Karpas-422 (cell line): Measurements from ENCODE around the gene KRTAP5-1. TPM values are rescaled to one million over a fixed set of nuclear protein-coding genes. Genes with fewer than 3 reads are reported as not detected.

ENCODE experiments used
- DNase-seq: peaks from one replicate; pipeline ENCODE4 v3.0.0-alpha.2; 2015
- H2AFZ ChIP-seq: fragments of 200-600 bp; sonication (generic); 2 replicates; pipeline ENCODE4 v1.6.1; 2014; ENCODE audit warnings: antibody characterized with exemption, low read length, mixed read lengths
- H3K27ac ChIP-seq: fragments of 200-600 bp; sonication (generic); 2 replicates; pipeline ENCODE4 v1.5.1; 2014; ENCODE audit warnings: mild to moderate bottlenecking, low read length, moderate library complexity
- H3K27me3 ChIP-seq: fragments of 200-600 bp; sonication (generic); 2 replicates; pipeline ENCODE4 v1.6.1; 2014; ENCODE audit warnings: low read length, mixed read lengths
- H3K36me3 ChIP-seq: fragments of 200-600 bp; sonication (generic); 2 replicates; pipeline ENCODE4 v1.6.1; 2014; ENCODE audit warnings: low read length, mixed read lengths; ENCODE audit not compliant: insufficient read depth
- H3K4me1 ChIP-seq: fragments of 200-600 bp; sonication (generic); 2 replicates; pipeline ENCODE4 v1.6.1; 2014; ENCODE audit warnings: mild to moderate bottlenecking, low read length, mixed read lengths
- H3K4me2 ChIP-seq: fragments of 200-600 bp; sonication (generic); 2 replicates; pipeline ENCODE4 v1.6.1; 2014; ENCODE audit warnings: low read length, low read depth, mild to moderate bottlenecking; ENCODE audit not compliant: poor library complexity, severe bottlenecking
- H3K4me3 ChIP-seq: fragments of 200-600 bp; sonication (generic); 2 replicates; pipeline ENCODE4 v1.5.1; 2014; ENCODE audit warnings: mild to moderate bottlenecking, antibody characterized with exemption, low read length, mixed read lengths
- H3K79me2 ChIP-seq: fragments of 200-600 bp; sonication (generic); 2 replicates; pipeline ENCODE4 v1.6.1; 2014; ENCODE audit warnings: mild to moderate bottlenecking, low read length, mixed read lengths
- H3K9ac ChIP-seq: fragments of 200-600 bp; sonication (generic); 2 replicates; pipeline ENCODE4 v1.6.0; 2014; ENCODE audit warnings: low read length
- H3K9me2 ChIP-seq: fragments of 200-600 bp; sonication (generic), shearing (Covaris generic); replicated peaks from 2 replicates; pipeline ENCODE4 v1.6.0; 2014; ENCODE audit warnings: mild to moderate bottlenecking, low read length, moderate library complexity; ENCODE audit not compliant: insufficient read depth
- H3K9me3 ChIP-seq: fragments of 300-700, 200-600 bp; sonication (generic); 2 replicates; pipeline ENCODE4 v1.6.1; 2014; ENCODE audit warnings: low read length, mixed read lengths
- H4K20me1 ChIP-seq: fragments of 200-600 bp; sonication (generic); 2 replicates; pipeline ENCODE4 v1.6.1; 2014; ENCODE audit warnings: mild to moderate bottlenecking, antibody characterized with exemption, low read length, low read depth; ENCODE audit not compliant: insufficient read depth
- total RNA-seq: library from RNA; depleted of rRNA; stranded (reverse); fragments of >200 nt; shearing (Covaris generic); gene quantifications from 2 replicates; pipeline ENCODE4 v1.2.3, GENCODE V29; 2014; ENCODE audit warnings: low replicate concordance

The KRTAP5-1 gene
- total RNA-seq, 1 experiment from 2014 or later, result not detected

DNA sequence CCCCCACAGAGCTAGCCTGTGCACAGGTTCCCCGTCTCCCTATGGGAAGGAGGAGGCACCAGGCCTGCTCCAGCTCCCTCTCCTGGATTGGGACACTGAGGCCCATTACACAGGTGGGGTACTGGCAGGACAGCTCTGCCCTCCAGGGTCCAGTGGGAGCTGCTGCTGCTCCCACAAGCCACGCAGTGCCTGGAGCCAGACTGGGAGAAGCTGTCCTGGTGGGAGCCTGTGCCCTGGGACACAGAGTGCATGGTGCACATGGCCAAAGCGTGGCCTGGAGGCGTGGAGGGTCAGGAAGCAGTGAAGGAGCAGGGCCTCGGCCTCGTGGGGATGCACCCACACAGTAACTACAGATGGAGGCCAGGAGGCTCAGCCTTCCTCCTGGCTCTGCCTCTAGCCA is 40.5 kb downstream of the KRTAP5-1 start:
- Histone ChIP-seq H4K20me1 (peaks cover 15% of the 10 kb centered on the region; the same call in 1 of the 2 replicates), H3K9me3 (no peaks in the 10 kb centered on the region), H3K4me2 (no peak overlapping the region), H3K4me1 (no peaks in the 10 kb centered on the region), H3K4me3 (no peak overlapping the region), H2AFZ (no peak overlapping the region), H3K79me2 (no peaks in the 10 kb centered on the region), H3K9ac (no peak overlapping the region), H3K36me3 (no peaks in the 10 kb centered on the region), H3K27ac (no peak overlapping the region), H3K9me2 (no peaks in the 10 kb centered on the region), H3K27me3 (no peaks in the 10 kb centered on the region)
- DNase-seq, result no peak

DNA sequence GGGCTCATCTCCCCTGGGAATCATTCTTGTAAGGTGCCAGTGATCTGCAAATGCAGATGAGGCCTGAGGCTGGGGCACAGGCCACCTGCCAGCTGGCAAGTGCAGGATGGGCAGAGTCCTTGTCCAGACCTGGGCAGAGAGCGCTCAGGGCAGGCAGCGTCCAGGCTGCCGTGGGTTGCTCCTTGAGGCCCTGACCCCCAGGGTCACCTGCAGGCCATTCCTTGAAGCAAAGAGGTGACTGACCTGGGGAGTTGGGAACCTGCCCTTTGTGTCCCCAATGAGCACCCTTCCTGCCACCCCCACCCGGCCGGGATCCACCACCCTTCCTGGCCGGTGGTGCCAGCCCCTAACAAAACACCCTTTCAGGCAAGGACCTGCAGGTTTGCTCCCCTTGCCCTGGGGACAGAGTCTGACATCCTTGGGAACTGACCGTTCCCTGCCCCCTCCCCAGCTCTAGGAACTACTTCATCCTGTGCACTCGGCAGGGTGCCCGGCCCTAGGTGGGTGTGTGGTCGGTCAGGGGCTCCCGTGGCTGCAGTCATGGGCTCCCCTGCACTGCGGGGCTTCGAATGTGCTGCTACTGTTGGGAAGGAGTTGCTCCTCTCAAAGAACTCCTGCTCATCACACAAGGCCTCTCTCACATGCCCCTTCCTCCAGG is 41.3 kb downstream of the KRTAP5-1 start:
- Histone ChIP-seq H3K4me1 (no peaks in the 10 kb centered on the region), H2AFZ (no peak overlapping the region), H3K4me2 (no peak overlapping the region), H4K20me1 (peaks cover 11% of the 10 kb centered on the region; the same call in 1 of the 2 replicates), H3K27ac (no peak overlapping the region), H3K9me2 (no peaks in the 10 kb centered on the region), H3K9ac (no peak overlapping the region), H3K4me3 (no peak overlapping the region), H3K9me3 (no peaks in the 10 kb centered on the region), H3K27me3 (no peaks in the 10 kb centered on the region), H3K79me2 (no peaks in the 10 kb centered on the region), H3K36me3 (no peaks in the 10 kb centered on the region)
- no peak for DNase-seq

DNA sequence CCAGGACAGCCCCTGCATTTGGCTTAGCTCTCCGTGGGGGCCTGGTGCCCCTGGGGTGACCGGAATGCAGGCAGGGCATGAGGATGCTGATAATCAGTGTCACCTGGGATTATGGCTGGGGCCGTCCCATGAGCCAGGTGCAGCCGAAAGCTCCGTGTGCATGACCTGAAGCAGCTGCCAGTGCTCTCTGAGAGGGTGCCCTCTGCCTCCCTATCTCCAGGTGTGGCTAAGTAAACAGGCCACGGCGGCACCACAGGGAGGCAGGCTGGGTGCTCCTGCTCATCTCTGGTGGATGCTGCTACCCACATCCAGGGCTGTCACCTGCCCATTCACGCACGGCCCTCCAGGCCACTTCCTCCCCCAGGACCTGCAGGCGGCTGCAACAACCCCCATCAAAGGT is 42.8 kb downstream of the KRTAP5-1 start:
- Histone ChIP-seq H3K27me3 (no peaks in the 10 kb centered on the region), H3K9me3 (no peaks in the 10 kb centered on the region), H3K4me1 (no peaks in the 10 kb centered on the region), H3K27ac (no peak overlapping the region), H3K9ac (no peak overlapping the region), H4K20me1 (peaks cover 6% of the 10 kb centered on the region; the same call in 1 of the 2 replicates), H2AFZ (no peak overlapping the region), H3K4me3 (no peak overlapping the region), H3K79me2 (peaks cover 3% of the 10 kb centered on the region), H3K36me3 (no peaks in the 10 kb centered on the region), H3K9me2 (no peaks in the 10 kb centered on the region), H3K4me2 (no peak overlapping the region)
- no peak for DNase-seq

DNA sequence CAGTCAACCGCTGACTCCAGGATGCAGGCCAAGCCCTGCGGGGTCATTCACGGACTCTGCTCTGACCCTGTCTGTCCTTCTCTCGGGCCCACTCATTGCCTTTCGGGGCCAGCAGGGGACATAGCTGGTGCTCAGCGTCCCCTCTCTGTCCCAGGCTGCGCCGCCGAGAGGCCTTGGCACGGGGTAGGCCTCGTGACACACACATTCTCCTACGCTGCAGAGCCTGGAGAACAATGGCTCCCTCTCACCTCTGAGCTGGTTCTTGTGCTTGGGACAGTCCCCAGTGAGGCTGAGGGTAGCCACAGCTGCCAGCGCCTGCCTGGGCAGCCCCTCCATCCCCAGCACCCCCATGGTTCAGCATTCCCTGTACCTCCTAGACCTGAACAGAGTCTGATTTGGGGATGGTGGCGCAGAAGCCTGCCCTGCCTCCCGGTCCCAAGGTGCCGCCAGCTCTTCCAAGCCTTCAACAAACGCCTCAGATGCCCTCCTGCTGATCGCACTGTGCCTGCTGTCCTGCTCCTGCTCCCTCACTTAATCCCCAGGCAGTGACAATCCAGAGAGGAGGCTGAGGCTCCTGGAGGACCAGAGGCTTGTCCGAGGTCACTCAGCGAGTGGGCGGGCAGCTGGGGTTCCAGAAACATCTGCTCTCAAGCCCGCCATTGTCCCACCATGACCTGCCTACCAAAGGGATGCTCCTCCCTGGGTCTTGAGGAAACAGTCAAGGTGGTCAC is 43.4 kb downstream of the KRTAP5-1 start:
- Histone ChIP-seq H3K36me3 (no peaks in the 10 kb centered on the region), H3K27me3 (no peaks in the 10 kb centered on the region), H2AFZ (no peak overlapping the region), H3K9me2 (no peaks in the 10 kb centered on the region), H3K27ac (no peak overlapping the region), H3K79me2 (peaks cover 4% of the 10 kb centered on the region), H3K9me3 (no peaks in the 10 kb centered on the region), H3K9ac (no peak overlapping the region), H3K4me1 (no peaks in the 10 kb centered on the region), H3K4me3 (no peak overlapping the region), H3K4me2 (no peak overlapping the region), H4K20me1 (0 out of 2 replicates have a peak, but pooled peaks cover 4% of the 10 kb centered on the region)
- no peak for DNase-seq

DNA sequence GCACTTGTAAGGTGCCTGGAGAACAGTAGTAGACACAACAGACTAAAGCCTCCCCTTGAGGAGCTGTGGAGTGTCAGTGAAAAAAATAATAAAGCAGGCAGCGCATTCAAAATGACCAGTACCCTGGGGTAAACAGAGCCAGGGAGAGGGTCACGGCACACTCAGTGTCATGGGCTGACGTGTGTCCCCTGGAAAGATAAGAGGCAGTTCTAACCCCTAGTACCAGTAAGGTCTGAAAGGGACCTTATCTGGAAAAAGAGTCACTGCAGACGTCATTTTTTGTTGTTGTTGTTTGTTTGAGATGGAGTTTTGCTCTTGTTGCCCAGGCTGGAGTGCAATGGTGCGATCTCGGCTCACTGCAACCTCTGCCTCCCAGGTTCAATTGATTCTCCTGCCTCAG is 45.0 kb downstream of the KRTAP5-1 start:
- no peaks in the 10 kb centered on the region for H3K4me1 ChIP-seq
- H2AFZ ChIP-seq, result no peak overlapping the region
- no peaks in the 10 kb centered on the region for H3K9me3 ChIP-seq
- no peaks in the 10 kb centered on the region for H3K36me3 ChIP-seq
- no peaks in the 10 kb centered on the region for H4K20me1 ChIP-seq
- no peak for DNase-seq
- no peak overlapping the region for H3K27ac ChIP-seq
- peaks cover 7% of the 10 kb centered on the region for H3K79me2 ChIP-seq
- H3K9ac ChIP-seq, result no peak overlapping the region
- no peak overlapping the region for H3K4me2 ChIP-seq
- no peaks in the 10 kb centered on the region for H3K9me2 ChIP-seq
- no peaks in the 10 kb centered on the region for H3K27me3 ChIP-seq
- no peak overlapping the region for H3K4me3 ChIP-seq

DNA sequence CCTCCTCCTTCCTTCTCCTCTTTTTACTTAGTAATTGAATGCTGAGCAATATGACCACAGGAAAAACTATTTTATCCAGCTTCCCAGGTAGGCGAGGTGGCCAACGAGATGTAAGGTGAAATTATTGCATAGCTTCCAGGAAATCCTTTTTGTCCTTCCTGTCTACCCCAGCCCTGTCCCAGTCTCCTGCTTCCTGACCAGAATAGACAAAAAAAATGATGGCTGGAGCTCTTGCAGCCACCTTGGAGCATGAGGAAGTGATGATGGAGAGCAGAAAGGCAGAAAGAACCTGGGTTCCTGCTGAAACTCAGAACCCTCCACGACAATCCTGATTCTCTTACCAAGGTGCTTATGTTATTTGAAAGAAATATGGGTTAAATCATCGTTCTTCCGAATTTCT is 46.9 kb downstream of the KRTAP5-1 start:
- Histone ChIP-seq H3K4me1 (no peaks in the 10 kb centered on the region), H3K4me3 (no peak overlapping the region), H3K9ac (no peak overlapping the region), H3K9me2 (no peaks in the 10 kb centered on the region), H3K27me3 (no peaks in the 10 kb centered on the region), H3K9me3 (no peaks in the 10 kb centered on the region), H3K36me3 (no peaks in the 10 kb centered on the region), H3K27ac (no peak overlapping the region), H2AFZ (no peak overlapping the region), H3K4me2 (no peak overlapping the region), H4K20me1 (0 out of 2 replicates have a peak, but pooled peaks cover 4% of the 10 kb centered on the region), H3K79me2 (peaks cover 7% of the 10 kb centered on the region)
- DNase-seq, result no peak

DNA sequence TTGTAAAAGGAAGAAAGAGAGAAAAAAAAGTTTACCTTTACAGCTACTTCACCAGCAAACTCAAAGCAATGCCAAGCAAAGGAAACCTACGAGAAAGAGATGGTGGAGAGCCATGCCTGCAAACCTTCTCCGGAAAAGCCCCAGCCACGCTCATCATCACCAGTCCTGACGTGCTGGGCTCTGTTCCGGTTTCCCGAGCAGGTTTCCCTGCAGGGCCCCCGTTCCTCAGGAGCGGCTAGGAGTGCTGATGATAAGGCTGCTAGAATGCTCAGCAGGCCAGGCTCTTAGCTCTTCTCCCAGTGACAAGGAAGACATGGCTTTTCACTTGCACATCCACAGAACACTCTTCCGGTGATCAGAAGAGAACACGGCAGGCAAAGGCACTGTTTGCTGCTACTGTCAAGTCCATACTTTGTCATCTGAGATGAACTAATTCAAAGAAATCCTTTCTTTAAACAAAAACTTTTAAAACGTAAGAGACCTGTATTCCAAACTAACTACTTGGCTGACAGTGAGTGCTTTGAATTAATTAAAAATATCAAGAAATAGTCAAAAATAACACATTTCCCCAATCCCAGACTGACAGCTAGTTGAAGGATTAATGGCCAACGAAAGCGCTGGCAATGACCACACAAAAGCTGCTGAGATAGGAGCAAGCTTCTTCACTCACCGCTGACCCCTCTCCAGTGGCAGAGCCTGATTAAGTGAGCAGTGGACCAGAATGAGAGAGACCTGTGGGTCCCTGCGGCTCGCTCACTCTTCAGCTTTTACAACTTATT is 48.8 kb downstream of the KRTAP5-1 start:
- Histone ChIP-seq H2AFZ (no peak overlapping the region), H3K4me3 (no peak overlapping the region), H3K9ac (no peak overlapping the region), H3K9me2 (no peaks in the 10 kb centered on the region), H3K79me2 (peaks cover 7% of the 10 kb centered on the region), H4K20me1 (peaks cover 17% of the 10 kb centered on the region; the same call in 1 of the 2 replicates), H3K9me3 (no peaks in the 10 kb centered on the region), H3K27me3 (no peaks in the 10 kb centered on the region), H3K36me3 (no peaks in the 10 kb centered on the region), H3K27ac (no peak overlapping the region), H3K4me1 (no peaks in the 10 kb centered on the region), H3K4me2 (no peak overlapping the region)
- DNase-seq, result no peak

DNA sequence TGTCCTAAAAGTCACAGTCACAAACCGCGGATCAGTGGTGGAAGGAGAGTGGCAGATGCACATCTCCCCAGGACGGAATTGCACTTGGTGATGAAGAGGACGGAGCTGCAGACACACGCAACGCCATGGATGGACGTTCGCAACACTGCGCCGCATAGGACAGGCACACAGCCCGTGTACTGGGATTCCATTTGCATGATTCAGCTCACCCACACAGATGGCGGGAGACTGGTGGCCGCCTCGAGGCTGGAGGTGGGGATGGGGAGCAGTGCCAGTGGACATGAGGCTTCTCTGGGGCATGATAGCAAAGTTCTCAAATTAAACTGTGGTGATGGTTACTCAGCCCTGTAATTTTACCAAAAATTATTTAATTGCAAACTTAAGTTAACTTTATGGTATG is 50.4 kb downstream of the KRTAP5-1 start:
- Histone ChIP-seq H4K20me1 (peaks cover 28% of the 10 kb centered on the region; the same call in 1 of the 2 replicates), H3K4me1 (no peaks in the 10 kb centered on the region), H3K4me3 (no peak overlapping the region), H3K9ac (no peak overlapping the region), H3K9me3 (no peaks in the 10 kb centered on the region), H3K9me2 (no peaks in the 10 kb centered on the region), H3K79me2 (peaks cover 7% of the 10 kb centered on the region), H3K4me2 (no peak overlapping the region), H3K36me3 (no peaks in the 10 kb centered on the region), H3K27me3 (no peaks in the 10 kb centered on the region), H2AFZ (no peak overlapping the region), H3K27ac (no peak overlapping the region)
- no peak for DNase-seq
